ENCODE results near the gene VILL.

The VILL gene

GRCh38 chr3:38043486-38043885, 52.9 kb downstream of the VILL start:
- Histone ChIP-seq H3K9ac (ENCODE audit: low read depth, low read length) (no peak overlapping the region), H3K9me3 (ENCODE audit: insufficient read depth, low read length, severe bottlenecking) (no peaks in the 10 kb centered on the region), H3K79me2 (ENCODE audit: insufficient read depth, low read length) (no peaks in the 10 kb centered on the region), H3K27me3 (ENCODE audit: insufficient read depth, low read length, poor library complexity) (peaks cover 20% of the 10 kb centered on the region), H3K4me2 (ENCODE audit: insufficient read depth, low read length) (no peak overlapping the region), H2AFZ (ENCODE audit: low read depth, low read length) (no peak overlapping the region), H3K36me3 (ENCODE audit: insufficient read depth, low read length) (no peaks in the 10 kb centered on the region), H3K4me3 (ENCODE audit: low read depth in 1 of 2, low read length in 2 of 2) (no peak overlapping the region), H4K20me1 (ENCODE audit: insufficient read depth, low read length) (no peaks in the 10 kb centered on the region), H3K27ac (ENCODE audit: low read length) (no peak overlapping the region), H3K4me1 (ENCODE audit: insufficient read depth, low read length) (peaks cover 17% of the 10 kb centered on the region)
- ATAC-seq (ENCODE audit: insufficient read depth, low read depth) (no peak), DNase-seq (no peak)
- TF ChIP-seq EZH2 (IDR thresholded peaks at IDR 0.05; ENCODE audit: borderline replicate concordance, low read depth, low read length, severe bottlenecking): no peak
- TF ChIP-seq CTCF (IDR thresholded peaks at IDR 0.05; ENCODE audit: borderline replicate concordance, extremely low read depth, low read length, poor library complexity, severe bottlenecking): no peak

GRCh38 chr3:38046027-38046426, 55.4 kb downstream of the VILL start:
- H3K79me2 ChIP-seq (ENCODE audit: insufficient read depth, low read length): no peaks in the 10 kb centered on the region
- H2AFZ ChIP-seq (ENCODE audit: low read depth, low read length): no peak overlapping the region
- ATAC-seq (ENCODE audit: insufficient read depth, low read depth): no peak
- no peak overlapping the region for H3K4me2 ChIP-seq (ENCODE audit: insufficient read depth, low read length)
- TF ChIP-seq CTCF (IDR thresholded peaks at IDR 0.05; ENCODE audit: borderline replicate concordance, extremely low read depth, low read length, poor library complexity, severe bottlenecking) (no peak), EZH2 (IDR thresholded peaks at IDR 0.05; ENCODE audit: borderline replicate concordance, low read depth, low read length, severe bottlenecking) (no peak)
- H4K20me1 ChIP-seq (ENCODE audit: insufficient read depth, low read length): no peaks in the 10 kb centered on the region
- no peak for DNase-seq
- no peaks in the 10 kb centered on the region for H3K4me1 ChIP-seq (ENCODE audit: insufficient read depth, low read length)
- H3K9me3 ChIP-seq (ENCODE audit: insufficient read depth, low read length, severe bottlenecking): no peaks in the 10 kb centered on the region
- no peak overlapping the region for H3K4me3 ChIP-seq (ENCODE audit: low read depth in 1 of 2, low read length in 2 of 2)
- no peaks in the 10 kb centered on the region for H3K36me3 ChIP-seq (ENCODE audit: insufficient read depth, low read length)
- no peaks in the 10 kb centered on the region for H3K27me3 ChIP-seq (ENCODE audit: insufficient read depth, low read length, poor library complexity)
- no peak overlapping the region for H3K9ac ChIP-seq (ENCODE audit: low read depth, low read length)
- H3K27ac ChIP-seq (ENCODE audit: low read length): no peak overlapping the region

GRCh38 chr3:38046821-38047220, 56.2 kb downstream of the VILL start:
- TF ChIP-seq CTCF (IDR thresholded peaks at IDR 0.05; ENCODE audit: borderline replicate concordance, extremely low read depth, low read length, poor library complexity, severe bottlenecking): no peak
- TF ChIP-seq EZH2 (IDR thresholded peaks at IDR 0.05; ENCODE audit: borderline replicate concordance, low read depth, low read length, severe bottlenecking): no peak
- Histone ChIP-seq H3K9ac (ENCODE audit: low read depth, low read length) (no peak overlapping the region), H3K4me2 (ENCODE audit: insufficient read depth, low read length) (no peak overlapping the region), H3K27ac (ENCODE audit: low read length) (no peak overlapping the region), H2AFZ (ENCODE audit: low read depth, low read length) (no peak overlapping the region), H3K9me3 (ENCODE audit: insufficient read depth, low read length, severe bottlenecking) (no peaks in the 10 kb centered on the region), H3K27me3 (ENCODE audit: insufficient read depth, low read length, poor library complexity) (no peaks in the 10 kb centered on the region), H3K4me1 (ENCODE audit: insufficient read depth, low read length) (no peaks in the 10 kb centered on the region), H3K36me3 (ENCODE audit: insufficient read depth, low read length) (no peaks in the 10 kb centered on the region), H4K20me1 (ENCODE audit: insufficient read depth, low read length) (no peaks in the 10 kb centered on the region), H3K4me3 (ENCODE audit: low read depth in 1 of 2, low read length in 2 of 2) (no peak overlapping the region), H3K79me2 (ENCODE audit: insufficient read depth, low read length) (no peaks in the 10 kb centered on the region)
- no peak for ATAC-seq (ENCODE audit: insufficient read depth, low read depth)
- DNase-seq: no peak

- ATAC-seq (ENCODE audit: insufficient read depth, low read depth): no peak
- Histone ChIP-seq H3K79me2 (ENCODE audit: insufficient read depth, low read length) (no peaks in the 10 kb centered on the region), H3K4me1 (ENCODE audit: insufficient read depth, low read length) (no peaks in the 10 kb centered on the region)
Measured at GRCh38 chr3:38047896-38048295, 57.3 kb downstream of the VILL start.

More at GRCh38 chr3:38047896-38048295, 57.3 kb downstream of the VILL start:
- Histone ChIP-seq H3K4me3 (ENCODE audit: low read depth in 1 of 2, low read length in 2 of 2) (no peak overlapping the region), H3K9ac (ENCODE audit: low read depth, low read length) (no peak overlapping the region), H3K9me3 (ENCODE audit: insufficient read depth, low read length, severe bottlenecking) (no peaks in the 10 kb centered on the region), H2AFZ (ENCODE audit: low read depth, low read length) (no peak overlapping the region), H3K4me2 (ENCODE audit: insufficient read depth, low read length) (no peak overlapping the region), H4K20me1 (ENCODE audit: insufficient read depth, low read length) (no peaks in the 10 kb centered on the region), H3K27me3 (ENCODE audit: insufficient read depth, low read length, poor library complexity) (no peaks in the 10 kb centered on the region), H3K27ac (ENCODE audit: low read length) (no peak overlapping the region), H3K36me3 (ENCODE audit: insufficient read depth, low read length) (no peaks in the 10 kb centered on the region)
- no peak for DNase-seq
- TF ChIP-seq CTCF (IDR thresholded peaks at IDR 0.05; ENCODE audit: borderline replicate concordance, extremely low read depth, low read length, poor library complexity, severe bottlenecking) (no peak), EZH2 (IDR thresholded peaks at IDR 0.05; ENCODE audit: borderline replicate concordance, low read depth, low read length, severe bottlenecking) (no peak)
